ENCODE data around the gene AMIGO3. TPM values are rescaled to one million over a fixed set of nuclear protein-coding genes. Genes with fewer than 3 reads are reported as not detected.
"Not testable (repeated sequence)": the region's sequence is repeated elsewhere in the genome, so short reads cannot be mapped to it uniquely, and the experiment has no call there.

AMIGO3 gene
- total RNA-seq, 3 donors from 2014 or later: not detected

DNA sequence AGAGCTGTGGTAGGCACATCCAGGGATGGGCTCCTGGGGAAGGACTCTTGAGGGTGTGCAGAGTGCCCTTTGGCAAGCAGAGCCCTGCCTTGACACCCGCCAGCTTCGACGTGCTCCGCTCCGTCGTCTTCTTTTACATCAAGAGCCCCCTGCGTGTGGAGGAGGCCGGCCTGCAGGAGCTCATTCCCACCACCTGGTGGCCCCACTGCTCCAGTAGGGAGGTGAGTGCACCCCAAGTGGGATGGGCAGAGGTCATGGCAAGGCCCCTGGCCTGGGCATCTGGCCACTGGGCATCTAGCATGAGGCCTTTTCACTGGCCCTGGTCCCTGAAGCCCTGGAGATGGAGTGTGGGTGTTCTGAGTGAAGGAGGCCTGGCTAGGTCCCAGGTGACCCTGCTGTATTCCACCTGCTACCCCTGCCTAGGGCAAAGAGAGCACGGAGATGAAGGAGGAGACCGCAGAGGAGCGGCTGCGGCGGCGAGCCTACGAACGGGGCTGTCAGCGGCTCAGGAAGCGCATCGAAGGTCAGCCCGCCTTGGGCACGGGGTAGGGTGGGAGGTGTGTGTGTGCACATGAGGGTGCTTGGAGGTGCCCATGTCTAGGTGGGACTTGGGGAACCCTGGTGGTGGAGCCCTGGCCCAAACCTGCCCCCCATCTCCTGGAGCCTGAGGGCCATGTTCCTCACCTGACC, 18.0 kb downstream of the AMIGO3 start:
- H3K36me3 ChIP-seq (ENCODE audit: low read depth): peaks cover 5% of the 10 kb centered on the region
- no peaks in the 10 kb centered on the region for H3K9me3 ChIP-seq
- no peaks in the 10 kb centered on the region for H3K4me1 ChIP-seq (ENCODE audit: low read depth)
- DNase-seq: no peak
- no peak for ATAC-seq
- TF ChIP-seq, protein P1, sequence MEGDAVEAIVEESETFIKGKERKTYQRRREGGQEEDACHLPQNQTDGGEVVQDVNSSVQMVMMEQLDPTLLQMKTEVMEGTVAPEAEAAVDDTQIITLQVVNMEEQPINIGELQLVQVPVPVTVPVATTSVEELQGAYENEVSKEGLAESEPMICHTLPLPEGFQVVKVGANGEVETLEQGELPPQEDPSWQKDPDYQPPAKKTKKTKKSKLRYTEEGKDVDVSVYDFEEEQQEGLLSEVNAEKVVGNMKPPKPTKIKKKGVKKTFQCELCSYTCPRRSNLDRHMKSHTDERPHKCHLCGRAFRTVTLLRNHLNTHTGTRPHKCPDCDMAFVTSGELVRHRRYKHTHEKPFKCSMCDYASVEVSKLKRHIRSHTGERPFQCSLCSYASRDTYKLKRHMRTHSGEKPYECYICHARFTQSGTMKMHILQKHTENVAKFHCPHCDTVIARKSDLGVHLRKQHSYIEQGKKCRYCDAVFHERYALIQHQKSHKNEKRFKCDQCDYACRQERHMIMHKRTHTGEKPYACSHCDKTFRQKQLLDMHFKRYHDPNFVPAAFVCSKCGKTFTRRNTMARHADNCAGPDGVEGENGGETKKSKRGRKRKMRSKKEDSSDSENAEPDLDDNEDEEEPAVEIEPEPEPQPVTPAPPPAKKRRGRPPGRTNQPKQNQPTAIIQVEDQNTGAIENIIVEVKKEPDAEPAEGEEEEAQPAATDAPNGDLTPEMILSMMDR (IDR thresholded peaks at IDR 0.05): no peak
- intact Hi-C loops (cut with DNase I, micrococcal nuclease): no loop called here
- no peak overlapping the region for H3K4me3 ChIP-seq

DNA sequence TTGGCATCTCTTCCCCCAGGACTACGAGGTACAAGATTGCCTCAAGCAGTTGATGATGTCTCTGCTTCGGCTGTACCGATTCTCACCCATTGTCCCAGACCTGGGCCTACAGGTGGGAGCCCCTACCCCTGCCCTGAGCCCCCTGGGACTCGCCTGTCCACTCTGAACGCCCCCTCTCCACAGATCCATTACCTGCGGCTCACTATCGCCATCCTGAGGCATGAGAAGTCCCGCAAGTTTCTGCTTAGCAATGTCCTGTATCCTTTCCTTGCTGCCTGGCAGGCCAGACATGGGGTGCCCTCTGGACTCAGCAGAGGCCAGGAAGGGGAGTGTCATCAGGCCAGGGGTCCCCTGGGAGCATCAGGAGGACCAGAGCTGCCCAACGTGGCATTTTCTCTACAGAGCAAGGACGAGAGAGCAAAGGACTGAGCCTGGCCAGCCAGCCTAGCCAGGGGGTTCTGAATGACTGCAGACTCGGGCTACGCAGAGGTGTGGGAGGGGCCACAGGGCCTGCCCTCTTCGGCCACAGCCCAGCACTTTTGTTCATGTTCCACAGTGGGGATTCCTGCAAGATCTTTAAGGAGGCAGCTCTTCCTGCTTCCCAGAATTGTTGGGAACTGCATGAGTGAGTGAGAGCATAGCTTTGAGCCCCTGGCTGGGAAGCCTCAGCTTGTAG, 18.9 kb downstream of the AMIGO3 start:
- Histone ChIP-seq H3K9me3 (no peaks in the 10 kb centered on the region), H3K4me3 (no peak overlapping the region), H3K4me1 (ENCODE audit: low read depth) (no peaks in the 10 kb centered on the region), H3K36me3 (ENCODE audit: low read depth) (peaks cover 4% of the 10 kb centered on the region)
- DNase-seq (no peak), ATAC-seq (no peak)
- TF ChIP-seq, protein P1 (IDR thresholded peaks at IDR 0.05): no peak
- intact Hi-C loops (cut with DNase I, micrococcal nuclease): no loop called here

DNA sequence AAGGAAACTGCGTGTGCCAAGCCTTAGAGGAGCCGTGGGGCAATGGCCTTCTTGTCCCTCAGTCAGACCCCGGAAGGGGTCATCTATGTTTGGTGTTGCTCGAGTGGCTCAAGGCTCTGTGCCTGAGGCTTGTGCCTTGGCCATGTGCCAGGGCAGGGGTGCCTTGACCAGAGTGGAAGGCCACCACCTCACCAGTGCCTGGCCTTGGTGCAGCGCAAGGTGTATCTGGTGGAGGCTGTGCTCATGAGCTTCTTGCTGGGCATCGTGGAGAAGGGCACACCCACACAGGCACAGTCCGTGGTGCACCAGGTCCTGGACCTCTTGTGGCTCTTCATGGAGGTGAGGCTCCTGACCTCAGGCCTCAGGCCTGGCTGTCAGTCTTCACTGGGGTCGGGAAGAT, 19.5 kb downstream of the AMIGO3 start:
- H3K4me3 ChIP-seq: no peak overlapping the region
- TF ChIP-seq, protein P1 (IDR thresholded peaks at IDR 0.05): no peak
- H3K36me3 ChIP-seq (ENCODE audit: low read depth): no peaks in the 10 kb centered on the region
- no peak for ATAC-seq
- no peaks in the 10 kb centered on the region for H3K9me3 ChIP-seq
- DNase-seq: no peak
- H3K4me1 ChIP-seq (ENCODE audit: low read depth): no peaks in the 10 kb centered on the region
- intact Hi-C loops (cut with DNase I, micrococcal nuclease): no loop called here

DNA sequence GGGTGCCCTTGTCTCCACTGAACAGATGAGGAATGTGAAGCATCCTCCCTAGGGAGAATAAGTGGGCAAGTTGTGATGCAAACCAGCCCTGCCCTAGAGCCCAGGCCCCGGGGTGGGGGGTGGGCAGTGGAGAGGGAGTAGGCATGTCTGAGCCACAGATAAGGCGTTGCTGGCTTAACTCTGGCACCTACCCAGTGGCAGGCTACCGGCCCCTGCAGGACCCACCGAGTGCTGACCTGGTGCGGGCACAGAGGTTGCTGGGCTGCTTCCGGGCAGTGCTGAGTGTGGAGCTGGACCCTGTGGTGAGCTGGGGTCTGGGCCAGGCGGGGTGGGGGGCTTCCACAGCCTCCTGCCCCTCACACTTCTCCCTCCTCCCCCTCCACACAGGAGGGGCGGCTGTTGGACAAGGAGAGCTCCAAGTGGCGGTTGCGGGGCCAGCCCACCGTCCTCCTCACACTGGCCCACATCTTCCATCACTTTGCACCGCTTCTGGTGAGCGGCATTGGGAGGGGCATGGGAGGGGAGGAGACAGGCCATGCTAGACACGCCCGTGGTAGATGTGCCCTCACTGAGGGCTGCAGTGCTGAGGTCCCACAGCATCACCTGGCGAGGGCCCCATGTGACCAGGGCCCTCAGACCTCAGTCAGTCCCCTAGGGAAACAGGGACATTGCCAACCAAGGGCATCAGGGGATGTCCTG, 20.1 kb downstream of the AMIGO3 start:
- no peaks in the 10 kb centered on the region for H3K4me1 ChIP-seq (ENCODE audit: low read depth)
- no peak overlapping the region for H3K4me3 ChIP-seq
- intact Hi-C loops (cut with DNase I, micrococcal nuclease): no loop called here
- TF ChIP-seq, protein P1 (IDR thresholded peaks at IDR 0.05): no peak
- no peaks in the 10 kb centered on the region for H3K36me3 ChIP-seq (ENCODE audit: low read depth)
- no peaks in the 10 kb centered on the region for H3K9me3 ChIP-seq
- no peak for ATAC-seq
- DNase-seq: no peak

DNA sequence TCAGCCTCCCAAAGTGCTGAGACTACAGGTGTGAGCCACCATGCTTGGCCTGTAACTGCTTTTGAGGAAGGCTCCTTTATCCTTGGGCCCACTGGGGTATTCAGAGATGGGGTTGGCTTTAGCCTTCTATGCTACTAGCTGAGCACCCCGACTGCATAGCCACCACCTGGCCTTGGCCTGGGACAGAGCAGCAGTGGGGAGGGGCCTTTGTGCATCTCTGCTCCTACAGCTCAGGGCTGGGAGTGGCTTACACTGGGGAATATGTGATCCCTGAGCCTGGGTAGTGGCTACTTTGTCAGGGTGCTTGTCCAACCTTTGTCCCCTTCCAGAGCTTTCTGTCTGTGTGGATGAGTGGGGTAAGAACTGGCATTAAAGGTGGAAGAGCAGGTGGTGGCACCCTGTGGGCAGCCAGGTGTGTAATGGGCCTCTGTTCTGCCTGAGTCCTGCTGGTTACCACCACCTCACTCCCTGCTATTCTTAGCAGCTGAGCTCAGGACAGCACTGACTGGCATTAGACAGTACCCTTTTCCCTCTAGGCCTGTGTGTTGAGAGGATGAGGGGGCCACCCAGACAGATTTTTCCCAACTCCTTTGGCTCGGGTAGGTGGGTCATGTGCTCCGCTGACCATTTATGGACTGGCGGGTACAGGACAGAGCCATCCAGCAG, 24.0 kb downstream of the AMIGO3 start:
- H3K36me3 ChIP-seq (ENCODE audit: low read depth); H3K4me3 ChIP-seq; H3K9me3 ChIP-seq; intact Hi-C loops (cut with DNase I, micrococcal nuclease); ATAC-seq: not testable (repeated sequence)
- H3K4me1 ChIP-seq (ENCODE audit: low read depth): peaks cover 11% of the 10 kb centered on the region
- DNase-seq: peak in 1 of 3 donors; percentile 2

DNA sequence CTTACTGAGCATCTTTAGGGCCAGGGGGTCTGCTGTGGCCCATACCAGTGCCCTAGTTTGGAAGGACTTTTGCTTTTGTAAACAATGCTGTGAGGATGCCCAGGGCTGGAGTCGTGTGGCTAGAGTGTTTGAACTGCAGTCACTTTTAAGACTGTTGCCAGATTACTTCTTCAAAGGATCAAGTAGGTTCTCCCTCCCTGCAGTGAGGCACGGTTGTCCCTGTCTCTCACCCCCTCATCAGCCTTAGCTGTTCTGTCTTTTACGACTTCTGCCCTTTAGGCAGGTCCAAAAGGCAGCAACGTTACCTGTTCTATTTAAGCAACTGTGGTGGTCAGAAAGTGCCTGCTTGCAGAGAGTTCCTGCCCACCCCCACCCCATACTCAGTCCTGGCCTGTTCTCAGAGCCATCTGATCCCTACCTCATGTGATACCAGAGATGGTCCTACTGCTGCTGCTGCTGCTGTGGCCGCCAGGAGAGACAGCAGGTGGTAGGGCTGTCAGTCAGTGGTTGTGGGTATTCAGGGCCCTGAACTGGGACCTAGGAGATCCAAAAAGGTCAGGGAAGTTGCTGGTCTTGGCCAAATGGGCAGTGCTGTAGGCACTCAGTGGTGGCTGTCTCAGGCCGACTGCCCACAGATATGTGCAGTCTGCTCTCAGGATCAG, 24.9 kb downstream of the AMIGO3 start:
- intact Hi-C loops (cut with DNase I, micrococcal nuclease); H3K9me3 ChIP-seq; H3K36me3 ChIP-seq (ENCODE audit: low read depth); H3K4me3 ChIP-seq; DNase-seq; ATAC-seq: not testable (repeated sequence)
- H3K4me1 ChIP-seq (ENCODE audit: low read depth): peaks cover 17% of the 10 kb centered on the region

DNA sequence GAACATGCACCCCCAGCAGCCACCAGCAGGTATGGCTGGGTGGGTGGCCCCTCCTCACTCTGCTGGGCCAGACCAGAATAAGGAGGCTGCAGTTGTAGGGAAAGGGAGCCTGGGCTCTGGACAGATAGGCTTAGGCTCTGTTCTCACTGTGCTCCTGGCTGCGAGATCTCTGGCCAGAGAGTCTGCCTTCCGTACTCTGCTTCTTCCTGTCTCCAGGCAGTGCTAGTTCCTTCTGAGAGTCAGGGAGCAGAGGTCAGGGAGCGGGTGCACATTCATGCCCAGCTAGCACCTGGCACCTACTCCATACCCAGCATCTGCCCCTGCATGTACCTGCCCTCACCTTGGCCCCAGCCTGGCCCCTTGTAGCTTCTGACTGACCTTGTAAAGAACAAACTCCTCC, 28.0 kb downstream of the AMIGO3 start:
- ATAC-seq: peak; percentile 48
- H3K4me3 ChIP-seq, H3K9me3 ChIP-seq: not testable (repeated sequence)

DNA sequence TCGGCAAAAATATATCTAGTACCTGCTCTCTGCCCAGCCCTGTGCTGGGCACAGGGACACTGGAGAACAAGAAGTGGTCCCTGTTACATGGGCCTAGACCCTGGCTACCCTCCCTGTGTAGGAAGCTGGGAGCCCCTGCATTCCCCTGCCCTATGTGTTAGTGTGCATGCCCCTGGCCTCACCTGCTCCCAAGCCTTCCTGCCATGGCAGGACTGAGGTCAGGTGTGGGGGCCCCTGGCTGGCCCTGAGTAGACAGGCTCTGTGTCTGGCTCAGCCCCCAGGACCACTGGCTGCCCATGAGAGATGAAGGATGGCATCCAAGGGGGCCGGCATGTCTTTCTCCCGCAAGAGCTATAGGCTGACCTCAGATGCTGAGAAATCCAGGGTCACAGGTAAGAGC, 28.6 kb downstream of the AMIGO3 start:
- peaks cover 20% of the 10 kb centered on the region for H3K4me1 ChIP-seq (ENCODE audit: low read depth)
- H3K36me3 ChIP-seq (ENCODE audit: low read depth); H3K9me3 ChIP-seq; H3K4me3 ChIP-seq; ATAC-seq; intact Hi-C loops (cut with DNase I, micrococcal nuclease); DNase-seq: not testable (repeated sequence)

More for the DNA sequence above, 28.0 kb downstream of the AMIGO3 start:
- intact Hi-C loops (cut with DNase I, micrococcal nuclease); H3K36me3 ChIP-seq (ENCODE audit: low read depth): not testable (repeated sequence)
- H3K4me1 ChIP-seq (ENCODE audit: low read depth): peaks cover 19% of the 10 kb centered on the region
- DNase-seq: peak in 2 of 3 donors; percentile 56 to 69

Data from mucosa of descending colon (tissue), 3 donors.